BLaER1 (cell line): ENCODE results near the gene GIT2.

ENCODE experiments used
- H3K27ac ChIP-seq: shearing (Covaris generic); formaldehyde crosslinking; 2 replicates; pipeline ENCODE4 v1.8.1; 2022
- H3K27me3 ChIP-seq: shearing (Covaris generic); formaldehyde crosslinking; 2 replicates; pipeline ENCODE4 v1.8.1; 2022
- H3K36me3 ChIP-seq: shearing (Covaris generic); formaldehyde crosslinking; 2 replicates; pipeline ENCODE4 v1.8.1; 2022
- H3K4me1 ChIP-seq: shearing (Covaris generic); formaldehyde crosslinking; 2 replicates; pipeline ENCODE4 v1.8.1; 2022
- H3K4me2 ChIP-seq: shearing (Covaris generic); formaldehyde crosslinking; 2 replicates; pipeline ENCODE4 v1.8.1; 2022
- H3K4me3 ChIP-seq: shearing (Covaris generic); formaldehyde crosslinking; 2 replicates; pipeline ENCODE4 v1.8.1; 2022
- H3K9ac ChIP-seq: shearing (Covaris generic); formaldehyde crosslinking; 2 replicates; pipeline ENCODE4 v1.8.1; 2022
- H3K9me3 ChIP-seq: shearing (Covaris generic); formaldehyde crosslinking; 2 replicates; pipeline ENCODE4 v1.8.1; 2022
- H4K20me1 ChIP-seq: shearing (Covaris generic); formaldehyde crosslinking; 2 replicates; pipeline ENCODE4 v1.8.1; 2022
- Cebpa-rat ChIP-seq: shearing (Covaris generic); IDR thresholded peaks from 2 replicates; pipeline ENCODE4 v1.8.1; 2022

Gene GIT2

DNA sequence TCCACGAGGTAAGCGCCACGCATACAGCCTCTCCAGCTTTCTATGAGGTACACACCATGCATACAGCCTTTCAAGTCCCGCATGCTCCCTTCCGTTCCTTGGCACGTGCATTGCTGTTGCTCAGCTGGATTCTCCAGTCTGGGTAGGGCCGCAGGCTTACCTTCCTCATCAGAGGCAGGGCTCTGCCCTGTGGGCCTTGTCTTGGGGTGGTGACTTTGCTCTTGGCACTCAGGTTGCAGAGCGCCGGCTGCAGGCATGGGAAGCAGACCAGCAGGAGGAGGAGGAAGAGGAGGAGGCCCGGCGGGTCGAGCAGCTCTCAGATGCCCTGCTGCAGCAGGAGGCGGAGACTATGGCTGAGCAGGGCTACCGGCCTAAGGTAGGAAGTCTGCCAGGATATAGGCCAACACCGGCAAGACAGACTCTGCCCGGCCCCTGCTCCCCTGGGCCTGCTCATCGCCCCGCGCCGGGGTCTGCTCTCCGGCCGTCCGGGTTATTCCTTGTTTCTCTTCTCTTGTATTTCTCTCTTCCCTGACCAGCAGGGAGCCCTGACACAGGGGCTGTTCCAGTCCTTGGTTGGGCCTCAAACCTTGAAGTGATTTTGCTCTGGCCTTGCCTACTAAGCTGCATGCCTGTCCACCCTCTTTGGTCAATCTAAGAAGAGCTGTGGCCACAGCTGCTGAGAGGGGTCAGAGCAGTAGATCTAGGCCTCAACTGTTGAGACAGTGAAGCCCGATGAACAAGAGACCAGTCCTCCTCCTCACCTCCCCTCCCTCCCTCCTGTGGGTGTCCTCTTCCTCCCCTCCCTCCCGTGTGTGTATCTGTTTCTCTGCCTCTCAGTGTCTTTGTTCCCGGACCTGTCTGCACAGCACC is 80.8 kb downstream of the GIT2 start:
- no peak overlapping the region for H3K27ac ChIP-seq
- H3K4me3 ChIP-seq, result no peak overlapping the region
- peaks cover 100% of the 10 kb centered on the region for H3K36me3 ChIP-seq
- H3K4me2 ChIP-seq, result no peak overlapping the region
- 0 out of 2 replicates have a peak, but pooled peaks cover 5% of the 10 kb centered on the region for H4K20me1 ChIP-seq
- H3K4me1 ChIP-seq, result no peaks in the 10 kb centered on the region
- no peak overlapping the region for H3K9ac ChIP-seq
- H3K27me3 ChIP-seq, result no peaks in the 10 kb centered on the region
- TF ChIP-seq Cebpa-rat, result no peak
- no peaks in the 10 kb centered on the region for H3K9me3 ChIP-seq

DNA sequence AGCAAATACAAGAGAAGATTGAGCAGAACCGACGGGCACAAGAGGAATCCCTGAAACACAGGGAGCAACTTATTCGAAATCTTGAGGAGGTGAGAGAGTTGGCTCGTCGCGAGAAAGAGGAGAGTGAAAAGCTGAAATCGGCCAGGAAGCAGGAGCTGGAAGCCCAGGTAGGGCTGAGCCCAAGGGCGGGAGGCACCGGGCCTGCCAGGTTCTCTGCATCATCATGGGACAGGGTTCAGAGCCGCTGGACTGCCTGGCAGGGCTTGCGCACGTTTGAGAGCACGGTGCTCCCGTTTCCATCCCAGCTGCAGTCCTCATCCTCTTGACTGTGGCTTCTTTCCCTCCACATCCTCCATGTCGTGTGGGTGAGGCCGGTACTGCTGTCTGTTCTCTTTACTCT is 81.7 kb downstream of the GIT2 start:
- H4K20me1 ChIP-seq, result 0 out of 2 replicates have a peak, but pooled peaks cover 5% of the 10 kb centered on the region
- peaks cover 100% of the 10 kb centered on the region for H3K36me3 ChIP-seq
- H3K4me2 ChIP-seq, result no peak overlapping the region
- no peak for TF ChIP-seq Cebpa-rat
- H3K9ac ChIP-seq, result no peak overlapping the region
- no peaks in the 10 kb centered on the region for H3K27me3 ChIP-seq
- H3K9me3 ChIP-seq, result no peaks in the 10 kb centered on the region
- H3K4me3 ChIP-seq, result no peak overlapping the region
- no peak overlapping the region for H3K27ac ChIP-seq
- no peaks in the 10 kb centered on the region for H3K4me1 ChIP-seq

DNA sequence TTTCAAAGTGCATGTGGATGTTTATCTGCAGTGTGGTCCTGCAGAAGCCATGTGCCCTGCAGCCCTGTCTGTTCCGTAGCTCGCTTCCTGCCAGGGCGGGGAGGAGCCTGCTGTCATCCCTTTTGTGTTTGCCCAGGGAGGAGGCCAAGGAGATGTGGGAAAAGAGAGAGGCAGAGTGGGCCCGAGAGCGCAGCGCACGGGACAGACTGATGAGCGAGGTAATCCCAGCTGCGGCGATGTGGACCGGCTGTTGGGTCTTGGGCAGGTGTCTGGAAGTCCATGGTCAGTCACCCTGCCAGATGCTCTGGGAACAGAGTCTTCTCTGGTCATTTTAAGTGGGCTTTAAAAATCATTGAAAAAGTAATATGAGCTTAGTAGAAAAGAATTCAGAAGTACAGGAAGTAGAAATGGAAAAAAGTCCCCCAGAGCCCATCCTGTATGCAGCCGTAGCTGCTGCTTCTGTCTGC is 83.3 kb downstream of the GIT2 start:
- H3K4me2 ChIP-seq, result no peak overlapping the region
- TF ChIP-seq Cebpa-rat, result no peak
- H4K20me1 ChIP-seq, result 0 out of 2 replicates have a peak, but pooled peaks cover 5% of the 10 kb centered on the region
- H3K9me3 ChIP-seq, result no peaks in the 10 kb centered on the region
- H3K27ac ChIP-seq, result no peak overlapping the region
- peaks cover 100% of the 10 kb centered on the region for H3K36me3 ChIP-seq
- no peak overlapping the region for H3K9ac ChIP-seq
- no peaks in the 10 kb centered on the region for H3K27me3 ChIP-seq
- no peaks in the 10 kb centered on the region for H3K4me1 ChIP-seq
- no peak overlapping the region for H3K4me3 ChIP-seq

DNA sequence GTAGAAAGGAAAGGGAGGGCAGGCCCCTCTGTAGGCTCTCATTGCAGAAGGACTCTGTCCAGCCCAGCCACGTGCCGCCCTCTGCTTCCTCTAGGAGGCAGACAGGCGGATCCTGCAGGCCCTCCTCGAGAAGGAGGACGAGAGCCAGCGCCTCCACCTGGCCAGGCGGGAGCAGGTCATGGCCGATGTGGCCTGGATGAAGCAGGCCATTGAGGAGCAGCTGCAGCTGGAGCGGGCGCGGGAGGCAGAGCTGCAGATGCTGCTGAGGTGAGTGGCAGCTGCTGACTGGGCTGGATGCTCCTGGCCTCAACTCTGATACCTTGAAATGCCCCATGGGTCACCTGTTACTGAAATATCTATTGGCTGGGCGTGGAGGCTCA is 85.2 kb downstream of the GIT2 start:
- Histone ChIP-seq H4K20me1 (0 out of 2 replicates have a peak, but pooled peaks cover 10% of the 10 kb centered on the region), H3K27ac (no peak overlapping the region), H3K4me2 (no peak overlapping the region), H3K9ac (no peak overlapping the region), H3K36me3 (peaks cover 100% of the 10 kb centered on the region), H3K4me3 (no peak overlapping the region), H3K4me1 (no peaks in the 10 kb centered on the region), H3K9me3 (no peaks in the 10 kb centered on the region), H3K27me3 (no peaks in the 10 kb centered on the region)
- no peak for TF ChIP-seq Cebpa-rat

DNA sequence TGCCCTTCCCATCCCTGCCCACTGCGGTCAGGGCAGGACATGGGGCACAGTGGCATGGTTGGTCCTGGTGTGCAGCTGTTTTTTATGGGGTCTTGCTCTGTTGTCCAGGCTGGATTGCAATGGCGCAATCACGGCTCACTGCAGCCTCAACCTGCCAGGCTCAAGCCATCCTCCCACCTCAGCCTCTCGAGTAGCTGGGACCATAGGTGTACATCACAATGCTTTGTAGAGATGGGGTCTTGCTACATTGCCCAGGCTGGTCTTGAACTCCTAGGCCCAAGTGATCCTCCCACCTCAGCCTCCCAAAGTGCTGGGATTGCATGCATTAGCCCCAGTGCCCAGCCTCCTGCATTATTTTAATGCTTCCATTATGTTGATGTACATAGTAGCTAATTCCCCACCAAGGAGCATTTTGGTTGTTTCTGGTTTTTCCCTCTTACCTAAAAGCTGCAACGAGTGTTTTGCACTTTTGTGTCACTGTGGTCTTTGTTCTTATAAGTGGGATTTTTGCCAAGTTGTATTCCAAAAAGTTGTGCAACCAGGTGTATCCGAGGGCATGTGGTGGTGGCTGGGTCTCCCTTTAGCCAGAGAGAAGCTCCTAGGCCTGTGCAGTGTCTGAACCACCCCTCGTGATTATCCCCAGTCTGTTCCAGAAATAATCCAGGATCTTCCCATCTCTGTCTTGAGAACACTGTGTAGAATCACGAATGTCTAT is 85.8 kb downstream of the GIT2 start:
- peaks cover 100% of the 10 kb centered on the region for H3K36me3 ChIP-seq
- 0 out of 2 replicates have a peak, but pooled peaks cover 10% of the 10 kb centered on the region for H4K20me1 ChIP-seq
- TF ChIP-seq Cebpa-rat, result no peak
- no peak overlapping the region for H3K4me2 ChIP-seq
- no peaks in the 10 kb centered on the region for H3K4me1 ChIP-seq
- H3K27ac ChIP-seq, result no peak overlapping the region
- H3K9me3 ChIP-seq, result no peaks in the 10 kb centered on the region
- H3K27me3 ChIP-seq, result no peaks in the 10 kb centered on the region
- H3K9ac ChIP-seq, result no peak overlapping the region
- no peak overlapping the region for H3K4me3 ChIP-seq

DNA sequence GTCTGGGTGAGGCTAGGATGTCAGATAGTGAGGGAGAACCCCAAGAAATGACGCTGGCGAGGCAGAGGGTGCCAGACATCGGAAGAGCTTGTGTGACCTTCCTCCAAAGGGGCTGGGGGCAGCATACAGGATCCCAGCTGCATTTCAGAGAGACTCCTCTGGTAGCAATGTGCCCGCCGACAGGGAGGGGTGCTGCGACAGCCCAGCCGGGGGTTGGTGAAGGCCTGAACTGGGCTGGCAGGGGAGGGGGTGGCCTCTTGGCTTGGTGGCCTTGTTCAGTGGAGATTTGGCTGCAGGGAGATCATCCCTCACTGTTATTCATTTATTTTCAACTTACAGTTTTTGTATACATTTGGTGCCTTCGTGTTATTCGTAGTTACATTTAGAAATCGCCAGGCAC is 90.9 kb downstream of the GIT2 start:
- Histone ChIP-seq H3K27ac (no peak overlapping the region), H3K27me3 (no peaks in the 10 kb centered on the region), H4K20me1 (0 out of 2 replicates have a peak, but pooled peaks cover 5% of the 10 kb centered on the region), H3K9me3 (no peaks in the 10 kb centered on the region), H3K4me2 (no peak overlapping the region), H3K4me1 (peaks cover 24% of the 10 kb centered on the region), H3K36me3 (peaks cover 77% of the 10 kb centered on the region), H3K4me3 (no peak overlapping the region), H3K9ac (no peak overlapping the region)
- no peak for TF ChIP-seq Cebpa-rat

DNA sequence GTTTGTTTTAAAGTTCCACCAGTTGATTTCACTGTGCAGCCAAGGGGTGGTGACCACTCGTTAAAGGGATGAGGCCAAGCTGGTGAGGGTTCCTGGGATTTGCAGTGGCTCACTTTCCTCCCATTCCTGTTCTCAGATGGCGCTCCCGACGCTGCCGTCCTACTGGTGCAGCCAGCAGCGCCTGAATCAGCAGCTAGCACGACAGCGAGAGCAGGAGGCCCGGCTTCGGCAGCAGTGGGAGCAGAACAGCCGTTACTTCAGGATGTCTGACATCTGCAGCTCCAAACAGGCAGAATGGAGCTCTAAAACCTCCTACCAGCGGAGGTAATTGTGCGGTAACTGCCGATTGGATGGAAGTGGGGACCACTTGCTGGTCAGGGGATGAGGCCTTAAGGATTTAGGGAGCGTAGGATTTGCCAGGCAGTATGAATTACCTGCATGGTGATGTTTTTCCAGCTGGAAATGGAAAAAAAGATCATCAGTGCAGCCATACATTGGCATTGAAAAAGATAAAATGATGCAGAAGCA is 93.2 kb downstream of the GIT2 start:
- Histone ChIP-seq H3K4me1 (peaks cover 33% of the 10 kb centered on the region), H4K20me1 (0 out of 2 replicates have a peak, but pooled peaks cover 5% of the 10 kb centered on the region), H3K27ac (no peak overlapping the region), H3K4me2 (no peak overlapping the region), H3K9ac (peak overlapping the region; percentile 18; the same call in 1 of the 2 replicates), H3K4me3 (no peak overlapping the region), H3K36me3 (peaks cover 53% of the 10 kb centered on the region), H3K27me3 (no peaks in the 10 kb centered on the region), H3K9me3 (no peaks in the 10 kb centered on the region)
- TF ChIP-seq Cebpa-rat, result no peak

DNA sequence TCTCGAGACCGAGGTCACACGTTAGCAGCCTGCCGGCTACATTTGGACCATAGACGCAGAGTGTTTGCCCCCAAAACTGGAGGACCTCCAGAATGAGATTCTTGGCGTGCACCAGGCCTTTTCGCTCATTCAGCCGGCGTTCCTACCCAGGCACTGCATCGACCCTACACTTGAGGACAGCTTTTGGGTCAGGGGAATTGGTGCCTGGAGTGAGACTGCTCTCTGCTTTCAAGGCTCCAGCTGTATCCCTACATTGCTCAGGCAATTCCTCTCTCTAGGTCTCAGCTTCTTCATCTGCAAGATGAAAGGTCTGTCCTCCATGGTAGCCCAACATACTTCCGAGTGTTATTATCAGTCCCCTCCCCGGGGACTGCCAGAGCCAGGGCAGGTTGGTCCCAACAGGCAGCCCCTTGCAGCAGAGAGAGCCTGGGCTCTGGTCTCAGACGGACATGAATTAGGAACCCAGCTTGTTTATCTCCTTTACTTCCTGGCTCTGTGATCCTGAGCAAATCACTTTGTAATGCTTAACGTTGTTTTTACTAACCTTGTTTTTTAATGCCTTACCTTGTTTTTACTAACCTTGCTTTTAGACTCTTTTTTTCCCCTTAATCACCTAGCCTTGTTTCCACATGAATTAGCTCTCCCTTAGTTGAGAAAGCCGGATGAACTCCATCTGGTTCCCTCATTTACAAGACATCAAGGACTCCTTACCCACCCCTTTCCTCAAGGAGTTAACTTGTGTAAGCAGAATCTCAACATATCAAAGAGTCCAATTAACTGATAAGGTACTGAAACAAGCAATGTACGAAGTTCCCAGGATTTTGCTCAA is 95.2 kb downstream of the GIT2 start:
- no peaks in the 10 kb centered on the region for H3K9me3 ChIP-seq
- H3K4me3 ChIP-seq, result peak overlapping the region; percentile 87
- H3K27ac ChIP-seq, result peak overlapping the region; percentile 93
- no peak for TF ChIP-seq Cebpa-rat
- no peaks in the 10 kb centered on the region for H4K20me1 ChIP-seq
- H3K36me3 ChIP-seq, result peaks cover 33% of the 10 kb centered on the region
- H3K4me1 ChIP-seq, result peaks cover 33% of the 10 kb centered on the region
- H3K27me3 ChIP-seq, result no peaks in the 10 kb centered on the region
- peak overlapping the region; percentile 90 for H3K4me2 ChIP-seq
- peak overlapping the region; percentile 93 for H3K9ac ChIP-seq
